HG02973 (cell line): ENCODE data around the gene CCP110.

Experiments used
- ATAC-seq: cut with Tn5 transposase; IDR thresholded peaks from one replicate; pipeline ENCODE4 v1.9.1; 2021; ENCODE audit warnings: moderate library complexity; ENCODE audit not compliant: unreplicated experiment

Gene CCP110

GRCh38 chr16:19598805-19599510 is 75.2 kb downstream of the CCP110 start:
- no peak for ATAC-seq

- no peak for ATAC-seq
Observed at GRCh38 chr16:19599968-19600716, 76.4 kb downstream of the CCP110 start.

GRCh38 chr16:19601083-19601976 is 77.6 kb downstream of the CCP110 start:
- ATAC-seq, result no peak
